ENCODE results near the gene KLF16. TPM values are rescaled to one million over a fixed set of nuclear protein-coding genes. Genes with fewer than 3 reads are reported as not detected.

KLF16 gene
- total RNA-seq, 1 donor from 2014 or later, result 52.4 TPM

DNA sequence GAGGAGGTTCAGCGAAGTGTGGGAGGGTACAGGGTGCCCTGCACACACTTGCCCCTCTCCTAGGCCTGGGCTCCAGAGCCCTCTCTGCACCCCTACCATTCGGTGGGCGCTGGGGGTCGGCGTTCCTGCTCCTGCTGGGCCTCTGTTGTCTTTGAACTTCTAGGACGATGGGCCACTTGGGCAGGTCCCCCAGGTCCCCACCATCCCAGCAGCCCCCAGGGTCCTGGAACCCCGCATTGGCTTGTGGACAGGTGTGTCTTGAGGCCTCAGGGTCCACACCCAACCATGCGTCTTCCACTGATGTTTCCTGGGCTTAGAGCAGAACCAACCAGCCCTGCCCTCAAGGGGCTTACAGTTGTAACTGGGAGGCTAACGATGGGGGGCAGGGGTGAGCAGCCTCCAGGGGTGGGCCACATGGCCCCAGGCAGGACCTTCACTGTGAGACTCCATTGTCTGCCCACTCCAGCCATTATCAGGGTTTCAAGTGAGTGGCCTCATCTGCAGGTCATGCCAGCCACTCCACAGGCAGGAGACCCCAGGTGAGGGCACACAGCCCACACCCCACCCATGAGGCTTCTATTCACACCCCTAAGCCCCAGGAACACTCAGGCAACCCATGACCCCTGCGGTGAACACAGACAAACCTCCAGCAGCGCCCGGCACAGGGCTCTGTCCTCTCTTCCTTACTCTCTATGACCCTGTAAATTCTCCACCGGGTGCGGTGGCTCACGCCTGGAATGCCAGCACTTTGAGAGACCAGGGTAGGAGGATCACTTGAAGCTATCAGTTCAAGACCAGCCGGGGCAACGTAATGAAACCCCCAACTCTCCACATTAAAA is 2.0 kb upstream of the KLF16 start:
- Histone ChIP-seq H3K4me1 (ENCODE audit: insufficient read depth, low read length) (peaks cover 15% of the 10 kb centered on the region), H2AFZ (ENCODE audit: low read depth, low read length) (peak overlapping the region; percentile 73), H3K4me3 (ENCODE audit: insufficient read depth, low read depth, low read length) (peak overlapping the region; percentile 62), H3K9me3 (ENCODE audit: insufficient read depth, low read depth, low read length) (no peaks in the 10 kb centered on the region), H3K4me2 (ENCODE audit: low read length) (peak overlapping the region; percentile 96), H3K27ac (ENCODE audit: low read depth, low read length) (no peak overlapping the region), H3K9ac (ENCODE audit: low read length) (peak overlapping the region; percentile 87), H3K79me2 (ENCODE audit: insufficient read depth, low read length) (peaks cover 24% of the 10 kb centered on the region), H4K20me1 (ENCODE audit: insufficient read depth, low read length) (peaks cover 23% of the 10 kb centered on the region), H3K27me3 (ENCODE audit: insufficient read depth, low read length) (no peaks in the 10 kb centered on the region), H3K36me3 (ENCODE audit: insufficient read depth, low read length) (no peaks in the 10 kb centered on the region)
- H3K27me3 Mint-ChIP-seq (ENCODE audit: low read depth, unreplicated experiment), result no peaks in the 10 kb centered on the region
- FAIRE-seq, result no peak
- H3K4me3 Mint-ChIP-seq (ENCODE audit: unreplicated experiment), result peak overlapping the region; percentile 45
- H3K9me3 Mint-ChIP-seq (ENCODE audit: unreplicated experiment), result no peaks in the 10 kb centered on the region
- H3K27ac Mint-ChIP-seq (ENCODE audit: unreplicated experiment), result no peak overlapping the region
- DNase-seq (ENCODE audit: low read depth), result no peak
- no peaks in the 10 kb centered on the region for H3K36me3 Mint-ChIP-seq (ENCODE audit: low read depth, unreplicated experiment)
- no peaks in the 10 kb centered on the region for H3K4me1 Mint-ChIP-seq (ENCODE audit: low read depth, unreplicated experiment)
- TF ChIP-seq EZH2 (IDR thresholded peaks at IDR 0.05; ENCODE audit: insufficient read depth, low read length), result no peak
- no peak for TF ChIP-seq CTCF (IDR thresholded peaks at IDR 0.05; ENCODE audit: insufficient read depth, low read depth, low read length)

GRCh38 chr19:1864480-1865171 is 1.2 kb upstream of the KLF16 start:
- no peaks in the 10 kb centered on the region for H3K9me3 ChIP-seq (ENCODE audit: insufficient read depth, low read depth, low read length)
- Mint-ChIP-seq H3K27me3 (ENCODE audit: low read depth, unreplicated experiment) (no peaks in the 10 kb centered on the region), H3K4me3 (ENCODE audit: unreplicated experiment) (peak overlapping the region; percentile 76), H3K36me3 (ENCODE audit: low read depth, unreplicated experiment) (no peaks in the 10 kb centered on the region), H3K4me1 (ENCODE audit: low read depth, unreplicated experiment) (no peaks in the 10 kb centered on the region), H3K27ac (ENCODE audit: unreplicated experiment) (peak overlapping the region; percentile 75), H3K9me3 (ENCODE audit: unreplicated experiment) (no peaks in the 10 kb centered on the region)
- DNase-seq (ENCODE audit: low read depth) (no peak), FAIRE-seq (no peak)
- peak; percentile 34 for TF ChIP-seq CTCF (IDR thresholded peaks at IDR 0.05; ENCODE audit: insufficient read depth, low read depth, low read length)
- no peak for TF ChIP-seq EZH2 (IDR thresholded peaks at IDR 0.05; ENCODE audit: insufficient read depth, low read length)
- H4K20me1 ChIP-seq (ENCODE audit: insufficient read depth, low read length), result peaks cover 30% of the 10 kb centered on the region
- peaks cover 30% of the 10 kb centered on the region for H3K79me2 ChIP-seq (ENCODE audit: insufficient read depth, low read length)
- peak overlapping the region; percentile 62 for H3K4me3 ChIP-seq (ENCODE audit: insufficient read depth, low read depth, low read length)
- H3K36me3 ChIP-seq (ENCODE audit: insufficient read depth, low read length), result no peaks in the 10 kb centered on the region
- H3K4me1 ChIP-seq (ENCODE audit: insufficient read depth, low read length), result peaks cover 22% of the 10 kb centered on the region
- no peaks in the 10 kb centered on the region for H3K27me3 ChIP-seq (ENCODE audit: insufficient read depth, low read length)
- H2AFZ ChIP-seq (ENCODE audit: low read depth, low read length), result peak overlapping the region; percentile 73
- peak overlapping the region; percentile 87 for H3K9ac ChIP-seq (ENCODE audit: low read length)
- peak overlapping the region; percentile 66 for H3K27ac ChIP-seq (ENCODE audit: low read depth, low read length)
- H3K4me2 ChIP-seq (ENCODE audit: low read length), result peak overlapping the region; percentile 96
